ENCODE results near the gene QPRT. TPM values are rescaled to one million over a fixed set of nuclear protein-coding genes. Genes with fewer than 3 reads are reported as not detected.

Gene QPRT
- total RNA-seq, 2 donors from 2014 or later = 8.3 to 11.1 TPM

- Histone ChIP-seq H3K27ac (no peak overlapping the region), H3K36me3 (no peaks in the 10 kb centered on the region), H3K4me1 (replicated peaks) (no peaks in the 10 kb centered on the region), H3K27me3 (replicated peaks; ENCODE audit: insufficient read depth) (peaks cover 2% of the 10 kb centered on the region), H3K4me3 (no peak overlapping the region), H3K9me3 (no peaks in the 10 kb centered on the region)
- WGBS = 94% methylated on average over 7 of the region's 7 CpGs
- no peak for DNase-seq (ENCODE audit: low spot score)
- TF ChIP-seq POLR2A (IDR thresholded peaks at IDR 0.05) = no peak
- no peak for TF ChIP-seq POLR2AphosphoS5 (IDR thresholded peaks at IDR 0.05)
- no peak for TF ChIP-seq CTCF (IDR thresholded peaks at IDR 0.05)
- intact Hi-C loops (cut with DNase I) = no loop called here
Measured at GRCh38 chr16:29643596-29643995, 35.4 kb upstream of the QPRT start.

- Histone ChIP-seq H3K27ac (no peak overlapping the region), H3K27me3 (replicated peaks; ENCODE audit: insufficient read depth) (peaks cover 2% of the 10 kb centered on the region), H3K36me3 (no peaks in the 10 kb centered on the region), H3K4me1 (replicated peaks) (no peaks in the 10 kb centered on the region), H3K4me3 (no peak overlapping the region), H3K9me3 (no peaks in the 10 kb centered on the region)
- TF ChIP-seq CTCF (IDR thresholded peaks at IDR 0.05) (no peak), POLR2A (IDR thresholded peaks at IDR 0.05) (no peak), POLR2AphosphoS5 (IDR thresholded peaks at IDR 0.05) (no peak)
- no peak for DNase-seq (ENCODE audit: low spot score)
- 88% methylated on average over 9 of the region's 9 CpGs for WGBS
- intact Hi-C loops (cut with DNase I) = no loop called here
Measured at GRCh38 chr16:29644338-29644857, 34.6 kb upstream of the QPRT start.

GRCh38 chr16:29644973-29645693 lies 33.8 kb upstream of the QPRT start:
- 88% methylated on average over 4 of the region's 4 CpGs for WGBS
- no peak for TF ChIP-seq POLR2AphosphoS5 (IDR thresholded peaks at IDR 0.05)
- TF ChIP-seq CTCF (IDR thresholded peaks at IDR 0.05) = no peak
- TF ChIP-seq POLR2A (IDR thresholded peaks at IDR 0.05) = no peak
- Histone ChIP-seq H3K36me3 (no peaks in the 10 kb centered on the region), H3K4me1 (replicated peaks) (no peaks in the 10 kb centered on the region), H3K4me3 (no peak overlapping the region), H3K9me3 (no peaks in the 10 kb centered on the region), H3K27me3 (replicated peaks; ENCODE audit: insufficient read depth) (peaks cover 2% of the 10 kb centered on the region), H3K27ac (no peak overlapping the region)
- intact Hi-C loops (cut with DNase I) = no loop called here
- no peak for DNase-seq (ENCODE audit: low spot score)

- Histone ChIP-seq H3K27me3 (replicated peaks; ENCODE audit: insufficient read depth) (no peaks in the 10 kb centered on the region), H3K36me3 (no peaks in the 10 kb centered on the region), H3K4me3 (no peak overlapping the region), H3K9me3 (no peaks in the 10 kb centered on the region), H3K27ac (no peak overlapping the region), H3K4me1 (replicated peaks) (no peaks in the 10 kb centered on the region)
- TF ChIP-seq POLR2A (IDR thresholded peaks at IDR 0.05) = no peak
- TF ChIP-seq CTCF (IDR thresholded peaks at IDR 0.05) = no peak
- no peak for TF ChIP-seq POLR2AphosphoS5 (IDR thresholded peaks at IDR 0.05)
- no peak for DNase-seq (ENCODE audit: low spot score)
- intact Hi-C loops (cut with DNase I) = no loop called here
- 73% methylated on average over 4 of the region's 4 CpGs for WGBS
Measured at GRCh38 chr16:29645694-29646187, 33.2 kb upstream of the QPRT start.

- TF ChIP-seq CTCF (IDR thresholded peaks at IDR 0.05) (no peak), POLR2A (IDR thresholded peaks at IDR 0.05) (no peak)
- DNase-seq (ENCODE audit: low spot score) = no peak
- WGBS = 88% methylated on average over 3 of the region's 3 CpGs
- Histone ChIP-seq H3K4me3 (no peak overlapping the region), H3K27me3 (replicated peaks; ENCODE audit: insufficient read depth) (no peaks in the 10 kb centered on the region), H3K27ac (no peak overlapping the region), H3K9me3 (no peaks in the 10 kb centered on the region), H3K4me1 (replicated peaks) (no peaks in the 10 kb centered on the region), H3K36me3 (no peaks in the 10 kb centered on the region)
- intact Hi-C loops (cut with DNase I) = no loop called here
Measured at GRCh38 chr16:29646947-29647346, 32.0 kb upstream of the QPRT start.
